ENCODE measurements around the gene IGFL1.
"Not testable (repeated sequence)": the region's sequence is repeated elsewhere in the genome, so short reads cannot be mapped to it uniquely, and the experiment has no call there.

The IGFL1 gene

GRCh38 chr19:46270521-46271256 lies 41.1 kb downstream of the IGFL1 start:
- DNase-seq (ENCODE audit: low read depth): no peak

- no peak for DNase-seq (ENCODE audit: low read depth)
Measured at GRCh38 chr19:46271481-46272197, 42.1 kb downstream of the IGFL1 start.

GRCh38 chr19:46273931-46274330 lies 44.4 kb downstream of the IGFL1 start:
- DNase-seq (ENCODE audit: low read depth): not testable (repeated sequence)

GRCh38 chr19:46279177-46279576 lies 49.6 kb downstream of the IGFL1 start:
- DNase-seq (ENCODE audit: low read depth): no peak
